HCT116 (cell line): ENCODE results near the gene HEPH. TPM values are rescaled to one million over a fixed set of nuclear protein-coding genes. Genes with fewer than 3 reads are reported as not detected.

Experiments used
- ATAC-seq: fragments of 200-7000 bp; cut with Tn5 transposase; 2 replicates; pipeline ENCODE4 v1.9.1; 2020; ENCODE audit warnings: mild to moderate bottlenecking, moderate library complexity
- BruUV-seq: library from RNA; stranded (reverse); fragments of 400-500 nt; replicated peaks from 2 replicates; lab custom pipeline; 2021; lab: Mats Ljungman, UMichigan
- CTCF ChIA-PET: fragments of 300-600 bp; sonication (Branson Sonifier 250); formaldehyde crosslinking; loops from one replicate; lab custom pipeline; 2021; ENCODE audit warnings: antibody characterized with exemption; lab: Charles Lee
- POLR2A ChIA-PET: fragments of 300-600, 350-600 bp; sonication (Branson Sonifier 250); formaldehyde crosslinking; loops from one replicate; lab custom pipeline; 2021; ENCODE audit warnings: antibody characterized with exemption; lab: Charles Lee
- RAD21 ChIA-PET, 2 experiments: fragments of 300-600 bp; sonication (Branson Sonifier 250); formaldehyde crosslinking; loops; one replicate each; lab custom pipeline; 2023; ENCODE audit warnings: low total read pairs in 2 of 2; ENCODE audit not compliant: uncharacterized antibody in 2 of 2, unreplicated experiment in 2 of 2, low non-redundant PET in 1 of 2; lab: Charles Lee
- DNase-seq: peaks from one replicate; pipeline ENCODE4 v3.0.0-alpha.2; 2010; ENCODE audit warnings: low read depth, low spot score
- H2AFZ ChIP-seq: fragments of 200-600 bp; shearing (Covaris generic), sonication (generic); 2 replicates; pipeline ENCODE4 v1.6.1; 2017; ENCODE audit warnings: low read depth, mixed run types, mixed read lengths, antibody characterized with exemption, low read length; ENCODE audit not compliant: poor library complexity, severe bottlenecking
- H3K27ac ChIP-seq: 2 replicates; pipeline ENCODE4 v1.5.1; 2012; ENCODE audit warnings: low read depth, low read length
- H3K27me3 ChIP-seq: fragments of 200-600 bp; sonication (generic); 2 replicates; pipeline ENCODE4 v1.6.1; 2016; ENCODE audit warnings: mixed run types, low read length, mixed read lengths; ENCODE audit not compliant: insufficient read depth
- H3K36me3 ChIP-seq, 2 experiments: fragments of 200-500 bp in 1 of 2; fragments of 200-600 bp in 1 of 2; sonication (Bioruptor generic) in 1 of 2; sonication (generic) in 1 of 2; 2 replicates each; pipeline versions ENCODE4 v1.5.1 to v1.6.1; 2014 to 2016; ENCODE audit warnings: low read length in 2 of 2, inconsistent platforms in 1 of 2, mixed read lengths in 1 of 2, mixed run types in 1 of 2; ENCODE audit not compliant: insufficient read depth in 2 of 2, control insufficient read depth in 1 of 2
- H3K4me1 ChIP-seq, 2 experiments: fragments of 200-600 bp in 1 of 2; sonication (generic) in 1 of 2; 2 replicates each; pipeline versions ENCODE4 v1.5.1 to v1.6.1; 2012 to 2017; ENCODE audit warnings: low read length in 2 of 2, inconsistent platforms in 1 of 2, mild to moderate bottlenecking in 1 of 2, mixed read lengths in 1 of 2, mixed run types in 1 of 2, moderate library complexity in 1 of 2; ENCODE audit not compliant: insufficient read depth in 2 of 2, control insufficient read depth in 1 of 2
- H3K4me2 ChIP-seq: fragments of 200-600 bp; sonication (generic); 2 replicates; pipeline ENCODE4 v1.6.1; 2017; ENCODE audit warnings: mixed run types, low read length, mixed read lengths
- H3K4me3 ChIP-seq, 2 experiments: fragments of 200-600 bp in 1 of 2; sonication (generic) in 1 of 2; replicated peaks in 1 of 2; 2 replicates each; pipeline ENCODE4 v1.5.1; 2011 to 2016; ENCODE audit warnings: low read length in 2 of 2, control low read depth in 1 of 2, low read depth in 1 of 2, mild to moderate bottlenecking in 1 of 2, mixed read lengths in 1 of 2, mixed run types in 1 of 2
- H3K79me2 ChIP-seq: fragments of 200-600 bp; sonication (generic); 2 replicates; pipeline ENCODE4 v1.6.1; 2017; ENCODE audit warnings: mild to moderate bottlenecking, mixed run types, low read length, moderate library complexity, mixed read lengths; ENCODE audit not compliant: insufficient read depth
- H3K9ac ChIP-seq: fragments of 200-600 bp; sonication (generic); 2 replicates; pipeline ENCODE4 v1.6.1; 2016; ENCODE audit warnings: low read length, mixed read lengths
- H3K9me2 ChIP-seq: fragments of 200-600 bp; sonication (generic), shearing (Covaris generic); 2 replicates; pipeline ENCODE4 v1.6.1; 2017; ENCODE audit warnings: mixed run types, mild to moderate bottlenecking, moderate library complexity; ENCODE audit not compliant: insufficient read depth
- H3K9me3 ChIP-seq, 2 experiments: fragments of 200-500 bp in 1 of 2; fragments of 200-600 bp in 1 of 2; sonication (Bioruptor generic) in 1 of 2; sonication (generic) in 1 of 2; 2 replicates each; pipeline ENCODE4 v1.6.1; 2014 to 2017; ENCODE audit warnings: low read length in 2 of 2, mixed read lengths in 2 of 2, inconsistent platforms in 1 of 2, low read depth in 1 of 2, mild to moderate bottlenecking in 1 of 2, mixed run types in 1 of 2, moderate library complexity in 1 of 2; ENCODE audit not compliant: control insufficient read depth in 1 of 2, insufficient read depth in 1 of 2
- H4K20me1 ChIP-seq: fragments of 200-600 bp; sonication (generic), shearing (Covaris generic); 2 replicates; pipeline ENCODE4 v1.6.1; 2017; ENCODE audit warnings: mixed run types, mild to moderate bottlenecking, moderate library complexity; ENCODE audit not compliant: insufficient read depth
- ATF3 ChIP-seq: IDR thresholded peaks from 2 replicates; pipeline ENCODE4 v1.6.1; 2012
- CBX3 ChIP-seq: IDR thresholded peaks from 2 replicates; pipeline ENCODE4 v1.6.1; 2012; ENCODE audit warnings: low read depth
- CEBPB ChIP-seq: IDR thresholded peaks from 2 replicates; pipeline ENCODE4 v1.6.1; 2012; ENCODE audit warnings: low read depth
- EGR1 ChIP-seq: IDR thresholded peaks from 2 replicates; pipeline ENCODE4 v1.6.1; 2012; ENCODE audit warnings: low read depth
- ELF1 ChIP-seq: IDR thresholded peaks from 2 replicates; pipeline ENCODE4 v1.6.1; 2012; ENCODE audit warnings: low read depth, borderline replicate concordance
- EZH2 ChIP-seq: fragments of 200-600 bp; sonication (generic); IDR thresholded peaks from 2 replicates; pipeline ENCODE4 v1.6.1; 2017; ENCODE audit warnings: antibody characterized with exemption, mixed run types
- FOSL1 ChIP-seq: IDR thresholded peaks from 2 replicates; pipeline ENCODE4 v1.6.1; 2012; ENCODE audit warnings: low read depth
- JUND ChIP-seq: IDR thresholded peaks from 2 replicates; pipeline ENCODE4 v1.6.1; 2012
- MAX ChIP-seq: IDR thresholded peaks from 2 replicates; pipeline ENCODE4 v1.6.1; 2012
- POLR2AphosphoS5 ChIP-seq: IDR thresholded peaks from 2 replicates; pipeline ENCODE4 v1.6.1; 2011; ENCODE audit warnings: mild to moderate bottlenecking, low read depth, low read length, moderate library complexity
- RAD21 ChIP-seq: IDR thresholded peaks from 2 replicates; pipeline ENCODE4 v1.6.1; 2012; ENCODE audit warnings: low read depth, mild to moderate bottlenecking
- SIN3A ChIP-seq: IDR thresholded peaks from 2 replicates; pipeline ENCODE4 v1.6.1; 2012; ENCODE audit warnings: low read depth
- SP1 ChIP-seq: IDR thresholded peaks from 2 replicates; pipeline ENCODE4 v1.6.1; 2012; ENCODE audit warnings: low read depth
- SRF ChIP-seq: IDR thresholded peaks from 2 replicates; pipeline ENCODE4 v1.6.1; 2012; ENCODE audit warnings: low read depth
- ZBTB33 ChIP-seq: IDR thresholded peaks from 2 replicates; pipeline ENCODE4 v1.6.1; 2011; ENCODE audit warnings: mild to moderate bottlenecking, low read length, moderate library complexity; ENCODE audit not compliant: insufficient replicate concordance; ENCODE audit errors: extremely low read depth
- ZFX ChIP-seq: fragments of 450-650 bp; IDR thresholded peaks from 2 replicates; pipeline ENCODE4 v1.6.1; 2017
- ZNF274 ChIP-seq: fragments of 200-500 bp; sonication (Bioruptor generic); IDR thresholded peaks from 2 replicates; pipeline ENCODE4 v1.6.1; 2014; ENCODE audit warnings: mild to moderate bottlenecking, low read depth, low read length, inconsistent platforms
- intact Hi-C: fragments of 100-400 bp; cut with micrococcal nuclease; formaldehyde crosslinking; loops from 2 replicates; pipeline ENCODE4 v1.10.0; 2022
- total RNA-seq: library from RNA; stranded (reverse); gene quantifications from one replicate; pipeline ENCODE4 v1.2.1, GENCODE V29; 2021; ENCODE audit not compliant: unreplicated experiment

Gene HEPH
- total RNA-seq, 1 experiment from 2014 or later: 0.44 TPM

- ChIA-PET CTCF (no interaction called here), RAD21 (no interaction called here), POLR2A (no interaction called here)
- DNase-seq (no peak), ATAC-seq (no peak)
- no peak overlapping the region for H3K9ac ChIP-seq
- H3K4me2 ChIP-seq: no peak overlapping the region
- no peak overlapping the region for H3K27ac ChIP-seq
- no peaks in the 10 kb centered on the region for H3K9me2 ChIP-seq
- H3K9me3 ChIP-seq: no peaks in the 10 kb centered on the region
- H3K4me1 ChIP-seq: no peaks in the 10 kb centered on the region
- no peaks in the 10 kb centered on the region for H3K79me2 ChIP-seq
- no peak overlapping the region for H2AFZ ChIP-seq
- H3K36me3 ChIP-seq: no peaks in the 10 kb centered on the region
- H4K20me1 ChIP-seq: no peaks in the 10 kb centered on the region
- no peak for TF ChIP-seq MAX
- no peak for TF ChIP-seq CBX3
- no peak for TF ChIP-seq ZBTB33
- TF ChIP-seq FOSL1: no peak
- TF ChIP-seq POLR2AphosphoS5: no peak
- no peak for TF ChIP-seq RAD21
- no peak for TF ChIP-seq ELF1
- no peak for TF ChIP-seq ZFX
- TF ChIP-seq SIN3A: no peak
- no peak for TF ChIP-seq SRF
- no peak for TF ChIP-seq SP1
- no peak for TF ChIP-seq ZNF274
- no peak for TF ChIP-seq CEBPB
- TF ChIP-seq EGR1: no peak
- TF ChIP-seq JUND: no peak
- TF ChIP-seq EZH2: no peak
- no peak for TF ChIP-seq ATF3
- intact Hi-C loops: no loop called here
- H3K4me3 ChIP-seq: no peak overlapping the region
- no TSS peak for BruUV-seq
- no peaks in the 10 kb centered on the region for H3K27me3 ChIP-seq
These were observed 19.8 kb upstream of the HEPH start for GRCh38 chrX:66144258-66144657.
